Measurements from ENCODE around the gene PTPN20.
A peak's percentile ranks its signal among the peaks of the same experiment; 100 is the strongest.

- TF ChIP-seq CTCF (IDR thresholded peaks at IDR 0.05): peak; percentile 73 to 89 (median 83)
- no peak for TF ChIP-seq POLR2AphosphoS5 (IDR thresholded peaks at IDR 0.05)
Measured at GRCh38 chr10:47047577-47048525, 136.6 kb downstream of the PTPN20 start.
